ENCODE results near the gene IGSF23. TPM values are rescaled to one million over a fixed set of nuclear protein-coding genes. Genes with fewer than 3 reads are reported as not detected.

Gene IGSF23
- total and polyA plus RNA-seq, 8 donors, result 0.73 TPM; not detected in 7

DNA sequence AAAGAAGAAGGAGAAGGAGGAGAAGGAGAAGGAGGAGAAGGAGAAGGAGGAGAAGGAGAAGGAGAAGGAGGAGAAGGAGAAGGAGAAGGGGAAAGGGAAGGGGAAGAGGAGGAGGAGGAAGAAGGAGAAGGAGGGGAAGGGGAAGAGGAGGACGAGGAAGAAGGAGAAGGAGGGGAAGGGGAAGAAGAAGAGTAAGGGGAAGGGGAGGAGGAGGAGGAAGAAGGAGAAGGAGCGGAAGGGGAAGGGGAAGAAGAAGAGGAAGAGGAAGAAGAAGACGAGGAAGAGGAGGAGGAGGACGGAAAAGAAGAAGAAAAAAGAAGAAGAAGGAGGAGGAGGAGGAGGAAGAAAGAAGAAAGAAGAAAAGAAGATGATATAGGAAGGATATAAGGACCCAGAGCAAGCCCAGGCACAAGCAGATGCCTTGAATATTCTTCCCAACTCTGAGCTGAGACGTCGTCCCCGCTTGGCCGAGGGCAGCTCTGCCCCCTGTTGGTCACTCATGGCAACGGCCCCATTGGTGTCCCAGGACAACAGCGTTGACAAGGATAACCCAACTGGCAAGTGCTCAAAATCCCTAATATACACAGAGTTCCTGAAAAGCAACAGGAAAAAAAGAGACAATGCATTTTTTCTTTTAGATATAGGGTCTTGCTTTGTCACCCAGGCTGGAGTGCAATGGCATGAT lies 30.6 kb upstream of the IGSF23 start:
- TF ChIP-seq EP300 (IDR thresholded peaks at IDR 0.05), result no peak
- TF ChIP-seq, protein P1, sequence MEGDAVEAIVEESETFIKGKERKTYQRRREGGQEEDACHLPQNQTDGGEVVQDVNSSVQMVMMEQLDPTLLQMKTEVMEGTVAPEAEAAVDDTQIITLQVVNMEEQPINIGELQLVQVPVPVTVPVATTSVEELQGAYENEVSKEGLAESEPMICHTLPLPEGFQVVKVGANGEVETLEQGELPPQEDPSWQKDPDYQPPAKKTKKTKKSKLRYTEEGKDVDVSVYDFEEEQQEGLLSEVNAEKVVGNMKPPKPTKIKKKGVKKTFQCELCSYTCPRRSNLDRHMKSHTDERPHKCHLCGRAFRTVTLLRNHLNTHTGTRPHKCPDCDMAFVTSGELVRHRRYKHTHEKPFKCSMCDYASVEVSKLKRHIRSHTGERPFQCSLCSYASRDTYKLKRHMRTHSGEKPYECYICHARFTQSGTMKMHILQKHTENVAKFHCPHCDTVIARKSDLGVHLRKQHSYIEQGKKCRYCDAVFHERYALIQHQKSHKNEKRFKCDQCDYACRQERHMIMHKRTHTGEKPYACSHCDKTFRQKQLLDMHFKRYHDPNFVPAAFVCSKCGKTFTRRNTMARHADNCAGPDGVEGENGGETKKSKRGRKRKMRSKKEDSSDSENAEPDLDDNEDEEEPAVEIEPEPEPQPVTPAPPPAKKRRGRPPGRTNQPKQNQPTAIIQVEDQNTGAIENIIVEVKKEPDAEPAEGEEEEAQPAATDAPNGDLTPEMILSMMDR (IDR thresholded peaks at IDR 0.05), result peak in 3 of 7 experiments; percentile 10 to 38 (median 37)
- peaks cover 0 to 5% (median 3%) of the 10 kb centered on the region in 3 donors for H3K27me3 ChIP-seq
- WGBS, 5 donors, result 27 to 34% (median 32%) methylated on average over 10 of the region's 10 CpGs
- intact Hi-C loops (cut with DNase I; ENCODE audit: low total_unique reads), result no loop called here
- no peaks in the 10 kb centered on the region for H3K9me3 ChIP-seq
- H3K36me3 ChIP-seq, result no peaks in the 10 kb centered on the region
- H3K27ac ChIP-seq, result no peak overlapping the region
- no peak overlapping the region for H3K4me3 ChIP-seq
- peaks cover 0 to 2% (median 0%) of the 10 kb centered on the region in 4 donors for H3K4me1 ChIP-seq
- DNase-seq, result peak in 1 of 2 donors; percentile 38

DNA sequence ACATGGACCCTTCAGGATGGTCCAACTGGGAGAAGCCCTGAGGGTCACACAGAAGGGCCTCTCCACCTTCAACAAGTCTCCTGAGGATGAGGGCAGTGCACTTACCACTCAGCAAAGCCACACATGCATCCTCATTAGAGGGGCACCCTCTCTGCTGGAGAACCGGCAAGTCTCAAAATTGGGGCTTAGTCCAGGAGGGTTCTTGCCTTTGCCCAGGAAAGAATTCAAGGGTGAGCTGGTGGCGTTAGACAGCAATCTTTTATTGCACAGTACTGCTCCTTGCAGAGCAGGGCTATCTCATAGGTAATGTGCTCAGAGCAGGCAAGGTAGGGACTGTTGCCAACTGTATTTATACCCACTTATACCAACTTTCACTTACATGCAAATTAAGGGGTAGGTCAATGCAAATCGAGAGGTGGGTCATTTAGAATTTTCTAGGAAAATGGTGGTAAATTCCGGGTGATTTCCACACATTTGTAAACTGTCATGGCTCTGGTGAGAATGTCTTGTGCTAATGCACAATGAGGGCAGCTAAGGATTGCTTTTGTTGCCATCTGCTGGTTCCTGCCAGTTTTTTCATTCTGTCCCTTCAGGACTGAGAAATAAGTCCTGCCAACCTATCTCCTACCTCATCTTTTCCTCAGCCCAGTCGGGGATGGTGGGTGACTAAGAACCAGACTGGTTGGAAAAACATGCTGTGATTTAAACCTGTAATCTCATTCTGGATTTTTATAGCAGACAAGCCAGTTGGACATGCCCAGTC lies 27.8 kb upstream of the IGSF23 start:
- Histone ChIP-seq H3K9me3 (no peaks in the 10 kb centered on the region), H3K27ac (no peak overlapping the region), H3K4me1 (peaks cover 0 to 22% (median 0%) of the 10 kb centered on the region in 4 donors), H3K4me3 (no peak overlapping the region), H3K36me3 (no peaks in the 10 kb centered on the region), H3K27me3 (peaks cover 0 to 5% (median 3%) of the 10 kb centered on the region in 3 donors)
- TF ChIP-seq POLR2A (IDR thresholded peaks at IDR 0.05) (no peak), EP300 (IDR thresholded peaks at IDR 0.05) (no peak), POLR2AphosphoS5 (IDR thresholded peaks at IDR 0.05) (no peak)
- TF ChIP-seq, protein P1 (IDR thresholded peaks at IDR 0.05), result no peak
- 61 to 71% (median 70%) methylated on average over 5 of the region's 5 CpGs for WGBS, 5 donors
- intact Hi-C loops (cut with DNase I; ENCODE audit: low total_unique reads), result no loop called here
- no peak for DNase-seq

DNA sequence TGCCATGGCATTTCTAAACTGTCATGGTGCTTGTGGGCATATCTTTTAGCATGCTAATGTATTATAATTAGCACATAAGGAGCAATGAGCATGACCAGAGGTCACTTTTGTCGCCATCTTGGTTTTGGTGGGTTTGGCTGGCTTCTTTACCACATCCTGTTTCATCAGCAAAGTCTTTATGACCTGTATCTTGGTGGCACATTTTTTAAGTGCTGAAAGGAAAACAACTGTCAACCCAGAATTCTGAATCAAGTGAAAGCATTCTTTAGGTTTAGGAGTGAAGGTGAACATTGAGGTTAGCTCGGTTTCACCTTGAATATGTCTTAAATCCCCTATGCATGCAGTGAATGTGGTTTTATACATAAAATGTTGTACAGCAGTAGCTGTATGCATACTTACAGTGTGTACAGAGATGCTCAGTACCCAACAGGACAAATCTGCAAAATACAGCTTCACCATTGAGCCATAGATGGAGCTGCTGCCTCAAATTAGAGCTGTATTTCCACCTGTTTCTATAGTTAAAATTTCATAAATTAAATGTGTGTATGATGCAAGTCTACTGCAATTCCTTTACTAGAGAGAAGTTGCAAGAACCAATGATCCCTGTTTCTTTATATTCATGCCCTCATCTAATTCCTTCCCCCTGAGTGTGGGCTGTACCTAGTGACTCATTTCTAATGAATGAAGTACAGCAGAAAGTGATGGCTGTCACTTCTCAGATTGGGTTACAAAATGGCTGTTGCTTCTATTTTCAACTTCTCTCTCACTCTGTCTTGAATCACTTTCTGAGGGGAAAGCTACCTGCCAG lies 25.2 kb upstream of the IGSF23 start:
- TF ChIP-seq POLR2A (IDR thresholded peaks at IDR 0.05), result no peak
- TF ChIP-seq, protein P1 (IDR thresholded peaks at IDR 0.05), result peak in 1 of 7 experiments; percentile 32
- H3K4me1 ChIP-seq, result peaks cover 0 to 47% (median 5%) of the 10 kb centered on the region in 4 donors
- DNase-seq, result no peak
- H3K9me3 ChIP-seq, result no peaks in the 10 kb centered on the region
- H3K27me3 ChIP-seq, result peaks cover 0 to 5% (median 1%) of the 10 kb centered on the region in 3 donors
- intact Hi-C loops (cut with DNase I; ENCODE audit: low total_unique reads), result no loop called here
- peak overlapping the region in 2 of 5 donors; percentile 39 to 60 for H3K27ac ChIP-seq
- H3K4me3 ChIP-seq, result no peak overlapping the region
- 75 to 86% (median 78%) methylated on average over 2 of the region's 2 CpGs for WGBS, 5 donors
- no peaks in the 10 kb centered on the region for H3K36me3 ChIP-seq

DNA sequence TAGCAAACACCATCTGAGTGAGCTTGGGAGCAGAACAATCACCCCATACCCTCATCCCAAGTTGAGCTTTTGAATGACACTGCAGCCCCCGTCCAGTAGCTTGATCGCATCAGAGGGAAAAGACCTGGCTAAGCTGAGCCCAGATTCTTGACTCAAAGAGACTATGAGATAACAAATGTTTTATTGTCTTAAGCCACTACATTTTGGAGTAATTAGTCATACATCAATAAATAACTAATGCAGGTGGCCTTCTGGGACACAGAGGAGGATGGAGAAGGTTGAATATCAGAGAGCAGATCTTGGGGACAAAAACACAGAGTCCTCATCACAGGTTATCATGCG lies 24.6 kb upstream of the IGSF23 start:
- H3K27ac ChIP-seq, result peak overlapping the region in 2 of 5 donors; percentile 39 to 60

More for the DNA sequence above, 24.6 kb upstream of the IGSF23 start:
- TF ChIP-seq POLR2A (IDR thresholded peaks at IDR 0.05), result no peak
- no peak for TF ChIP-seq EP300 (IDR thresholded peaks at IDR 0.05)
- TF ChIP-seq POLR2AphosphoS5 (IDR thresholded peaks at IDR 0.05), result no peak
- TF ChIP-seq, protein P1 (IDR thresholded peaks at IDR 0.05), result no peak
- H3K36me3 ChIP-seq, result no peaks in the 10 kb centered on the region
- 71 to 84% (median 77%) methylated on average over 3 of the region's 3 CpGs for WGBS, 5 donors
- H3K9me3 ChIP-seq, result no peaks in the 10 kb centered on the region
- no peak for DNase-seq
- intact Hi-C loops (cut with DNase I; ENCODE audit: low total_unique reads), result no loop called here
- H3K4me3 ChIP-seq, result no peak overlapping the region
- H3K4me1 ChIP-seq, result peaks cover 0 to 50% (median 5%) of the 10 kb centered on the region in 4 donors
- peaks cover 0 to 5% (median 0%) of the 10 kb centered on the region in 3 donors for H3K27me3 ChIP-seq

Measured in stomach (tissue), 9 donors.